HL-60 (cell line): ENCODE measurements around the gene CD1C.

Source experiments
- GABPA ChIP-seq: IDR thresholded peaks from 2 replicates; pipeline ENCODE4 v1.6.1; 2012; ENCODE audit warnings: low read depth
- POLR2AphosphoS5 ChIP-seq: IDR thresholded peaks from 2 replicates; pipeline ENCODE4 v1.6.1; 2012; ENCODE audit warnings: low read depth
- REST ChIP-seq: IDR thresholded peaks from 2 replicates; pipeline ENCODE4 v1.6.1; 2012; ENCODE audit warnings: low read depth; ENCODE audit not compliant: insufficient replicate concordance
- SPI1 ChIP-seq: IDR thresholded peaks from 2 replicates; pipeline ENCODE4 v1.6.1; 2012; ENCODE audit warnings: low read depth, mild to moderate bottlenecking, borderline replicate concordance
- TF ChIP-seq, protein P1 (sequence below): IDR thresholded peaks from one replicate; pipeline ENCODE4 v1.5.1; 2011; ENCODE audit warnings: low read length, control low read depth, inconsistent platforms; ENCODE audit not compliant: insufficient read depth

GRCh38 chr1:158251163-158251562 lies 38.6 kb upstream of the CD1C start:
- TF ChIP-seq, protein P1, sequence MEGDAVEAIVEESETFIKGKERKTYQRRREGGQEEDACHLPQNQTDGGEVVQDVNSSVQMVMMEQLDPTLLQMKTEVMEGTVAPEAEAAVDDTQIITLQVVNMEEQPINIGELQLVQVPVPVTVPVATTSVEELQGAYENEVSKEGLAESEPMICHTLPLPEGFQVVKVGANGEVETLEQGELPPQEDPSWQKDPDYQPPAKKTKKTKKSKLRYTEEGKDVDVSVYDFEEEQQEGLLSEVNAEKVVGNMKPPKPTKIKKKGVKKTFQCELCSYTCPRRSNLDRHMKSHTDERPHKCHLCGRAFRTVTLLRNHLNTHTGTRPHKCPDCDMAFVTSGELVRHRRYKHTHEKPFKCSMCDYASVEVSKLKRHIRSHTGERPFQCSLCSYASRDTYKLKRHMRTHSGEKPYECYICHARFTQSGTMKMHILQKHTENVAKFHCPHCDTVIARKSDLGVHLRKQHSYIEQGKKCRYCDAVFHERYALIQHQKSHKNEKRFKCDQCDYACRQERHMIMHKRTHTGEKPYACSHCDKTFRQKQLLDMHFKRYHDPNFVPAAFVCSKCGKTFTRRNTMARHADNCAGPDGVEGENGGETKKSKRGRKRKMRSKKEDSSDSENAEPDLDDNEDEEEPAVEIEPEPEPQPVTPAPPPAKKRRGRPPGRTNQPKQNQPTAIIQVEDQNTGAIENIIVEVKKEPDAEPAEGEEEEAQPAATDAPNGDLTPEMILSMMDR = no peak
- TF ChIP-seq REST = no peak
- no peak for TF ChIP-seq POLR2AphosphoS5
- TF ChIP-seq GABPA = no peak
- TF ChIP-seq SPI1 = no peak
